Epithelial cell of prostate (primary cell): ENCODE results near the gene AQP7.
"Not testable (repeated sequence)": the region's sequence is repeated elsewhere in the genome, so short reads cannot be mapped to it uniquely, and the experiment has no call there.

Source experiments
- DNase-seq: peaks from one replicate; pipeline ENCODE4 v3.0.0-alpha.2; 2011; ENCODE audit warnings: low read depth, low spot score
- H3K27ac ChIP-seq: fragments of 450-650 bp; 2 replicates; pipeline ENCODE4 v1.5.1; 2017; ENCODE audit warnings: mild to moderate bottlenecking

Gene AQP7

DNA sequence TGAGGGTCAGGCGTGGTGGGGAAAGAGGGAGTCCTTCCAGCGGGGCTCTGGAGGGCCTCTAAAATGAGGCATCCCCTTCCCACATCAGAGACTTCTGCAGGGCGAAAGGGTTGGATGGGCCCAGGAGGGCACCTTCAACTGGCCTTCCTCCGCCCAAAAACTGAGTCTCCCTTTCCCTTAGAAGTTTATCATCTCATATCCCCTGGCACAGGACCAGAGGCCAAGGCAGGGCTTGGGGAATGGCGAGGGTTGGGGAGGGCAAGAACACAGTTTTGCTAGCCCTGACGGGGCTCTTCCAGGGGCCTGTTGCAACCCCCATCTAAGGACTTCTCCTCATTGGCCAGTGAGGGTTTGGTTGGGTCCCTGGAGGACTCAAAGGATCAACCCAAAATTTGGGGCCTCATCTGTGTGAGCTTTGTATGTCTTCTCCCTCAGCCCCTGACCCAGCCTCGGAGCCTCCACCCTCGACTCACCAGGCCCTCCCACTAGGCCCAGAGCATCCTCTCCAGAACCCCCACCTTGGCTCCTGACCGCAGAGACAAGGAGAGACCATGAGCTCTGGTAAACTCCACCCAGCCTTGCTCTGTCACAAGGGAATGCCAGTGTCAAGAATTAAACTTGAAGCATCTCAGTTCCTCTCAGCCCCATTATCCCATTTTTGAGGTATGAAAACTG is 24.1 kb downstream of the AQP7 start:
- no peak for DNase-seq
- no peak overlapping the region for H3K27ac ChIP-seq

DNA sequence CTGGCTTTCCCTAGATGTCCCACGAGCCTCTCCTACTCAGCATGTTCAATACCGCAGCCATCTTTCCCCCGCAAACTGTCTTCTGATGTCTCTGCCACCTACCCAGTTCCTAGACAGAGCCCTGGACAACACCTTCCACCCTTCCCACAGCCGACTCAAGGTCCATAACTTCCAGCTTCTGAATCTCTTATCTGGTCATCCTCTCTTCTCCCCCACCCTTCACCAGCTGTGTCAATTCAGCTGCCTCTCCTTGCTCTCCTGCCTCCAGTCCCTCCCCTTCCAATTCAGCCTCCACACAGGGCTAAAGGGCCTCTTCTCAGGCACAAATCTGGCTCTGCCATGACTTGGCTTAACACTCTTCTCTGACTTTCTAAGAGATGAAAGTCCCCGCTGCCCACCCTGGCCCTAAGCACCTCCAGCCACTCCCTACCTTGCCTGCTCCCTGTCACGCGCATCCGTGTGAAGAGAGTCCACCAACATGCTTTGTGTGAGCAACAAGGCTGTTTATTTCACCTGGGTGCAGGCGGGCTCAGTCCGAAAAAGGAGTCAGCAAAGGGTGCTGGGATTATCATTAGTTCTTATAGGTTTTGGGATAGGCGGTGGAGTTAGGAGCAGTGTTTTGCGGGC is 25.2 kb downstream of the AQP7 start:
- no peak for DNase-seq
- no peak overlapping the region for H3K27ac ChIP-seq

DNA sequence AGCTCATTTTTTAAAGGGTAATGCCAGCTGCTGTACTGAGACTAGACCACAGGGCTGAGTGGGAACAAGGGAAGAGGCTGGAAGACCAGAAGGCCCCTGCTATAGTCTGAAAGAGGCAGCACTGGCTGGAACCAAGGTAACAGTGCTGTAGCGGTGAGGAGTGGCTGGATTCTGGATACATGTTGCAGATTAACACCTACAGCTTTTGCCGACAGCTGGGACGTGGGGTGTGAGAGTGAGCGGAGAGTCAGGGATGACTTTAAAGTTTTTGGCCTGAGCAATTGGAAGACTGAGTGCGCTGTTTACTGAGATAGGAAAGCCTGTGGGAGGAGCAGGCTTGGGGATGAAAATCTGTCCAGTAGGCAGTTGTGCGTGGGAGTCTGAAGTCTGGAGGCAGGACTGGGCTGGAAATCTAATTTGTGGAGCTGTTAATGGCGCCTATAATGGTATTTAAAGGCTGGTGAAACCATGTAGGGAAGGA is 26.5 kb downstream of the AQP7 start:
- H3K27ac ChIP-seq = no peak overlapping the region
- DNase-seq = no peak

DNA sequence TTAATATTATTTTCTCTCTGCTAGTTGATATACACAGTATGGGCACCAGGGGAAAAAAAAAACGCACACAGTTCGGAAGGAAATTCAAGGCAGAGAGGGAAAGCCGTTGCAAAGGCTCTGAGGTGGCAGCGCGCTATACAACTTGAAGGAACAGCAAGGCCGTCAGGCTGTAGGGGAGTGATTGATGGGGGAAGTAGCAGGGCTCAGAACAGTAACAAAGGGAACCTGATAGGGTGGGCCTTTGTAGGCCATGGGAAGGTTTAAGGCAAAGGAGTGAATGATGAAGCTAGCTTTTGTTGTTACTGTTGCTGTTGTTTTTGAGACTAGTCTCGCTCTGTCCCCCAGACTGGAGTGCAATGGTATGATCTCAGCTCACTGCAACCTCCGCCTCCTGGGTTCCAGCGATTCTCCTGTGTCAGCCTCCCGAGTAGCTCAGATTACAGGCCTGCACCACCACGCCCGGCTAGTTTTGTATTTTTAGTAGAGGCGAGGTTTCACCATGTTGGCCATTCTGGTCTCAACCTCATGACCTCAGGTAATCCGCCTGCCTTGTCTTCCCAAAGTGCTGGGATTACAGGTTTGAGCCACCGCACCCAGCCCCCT is 27.0 kb downstream of the AQP7 start:
- H3K27ac ChIP-seq = no peak overlapping the region
- no peak for DNase-seq

DNA sequence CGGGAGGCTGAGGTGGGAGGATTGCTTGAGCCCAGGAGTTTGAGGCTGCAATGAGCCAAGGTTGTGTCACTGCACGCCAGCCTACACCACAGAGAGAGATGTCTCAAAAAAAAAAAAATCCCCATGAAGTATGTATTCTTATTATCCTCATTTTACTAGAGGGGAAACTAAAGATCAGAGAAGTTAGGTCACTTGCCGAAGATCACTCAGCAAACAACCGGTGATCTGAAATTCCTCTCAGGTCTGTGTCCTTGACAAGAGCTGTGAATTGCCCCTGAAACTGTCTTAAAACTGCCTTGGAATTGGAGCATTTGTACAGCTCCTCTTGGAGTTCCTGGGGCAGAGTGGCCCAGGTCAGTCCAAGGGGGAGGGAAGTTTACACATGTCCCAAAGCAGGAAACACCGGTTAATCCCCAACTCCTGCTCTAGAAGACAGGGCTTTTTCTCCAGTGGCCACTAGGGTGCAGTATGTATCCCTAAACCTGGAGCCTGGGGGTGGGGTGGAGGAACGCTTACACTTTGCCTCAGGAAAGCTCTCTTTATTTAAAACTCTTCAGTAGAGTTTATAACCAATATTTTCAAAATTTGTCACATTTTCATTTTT is 27.6 kb downstream of the AQP7 start:
- no peak overlapping the region for H3K27ac ChIP-seq
- DNase-seq = peak; percentile 12

DNA sequence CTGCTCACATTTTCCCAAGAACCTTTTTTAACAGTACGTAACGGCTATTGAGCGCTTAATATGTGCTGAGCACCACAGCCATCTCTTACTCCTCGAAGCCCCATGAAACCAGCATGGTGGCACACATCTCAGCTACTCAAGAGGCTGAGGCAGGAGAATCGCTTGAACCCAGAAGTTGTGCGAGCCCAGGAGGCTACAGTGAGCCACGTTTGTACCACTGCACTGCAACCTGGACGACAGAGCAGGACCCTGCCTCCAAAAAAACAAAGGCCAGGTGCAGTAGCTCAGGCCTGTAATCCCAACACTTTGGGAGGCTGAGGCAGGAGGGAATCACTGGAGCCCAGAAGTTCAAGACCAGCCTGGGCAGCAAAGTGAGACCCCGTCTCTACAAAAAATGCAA is 28.2 kb downstream of the AQP7 start:
- no peak for DNase-seq
- no peak overlapping the region for H3K27ac ChIP-seq

DNA sequence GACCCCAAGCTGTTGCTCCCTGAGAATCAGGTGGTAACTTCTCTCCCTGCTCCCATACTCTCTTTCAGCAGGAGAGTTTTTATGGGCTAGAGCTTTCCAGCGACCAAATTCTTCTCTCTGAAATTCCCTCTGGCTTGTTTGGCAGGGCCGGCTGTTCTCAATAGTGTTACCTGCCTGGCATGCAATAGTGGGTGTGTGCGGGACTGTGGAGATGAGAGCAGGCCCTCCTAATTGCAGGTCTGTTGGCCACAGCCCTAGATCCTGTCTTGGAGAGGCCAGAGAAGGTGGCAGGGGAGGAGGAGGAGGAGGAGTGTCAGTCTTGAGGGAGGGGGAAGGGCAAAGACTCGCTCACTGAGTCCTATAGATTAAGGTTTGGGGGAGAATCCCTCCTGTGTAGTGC is 29.5 kb downstream of the AQP7 start:
- no peak overlapping the region for H3K27ac ChIP-seq
- DNase-seq = no peak

DNA sequence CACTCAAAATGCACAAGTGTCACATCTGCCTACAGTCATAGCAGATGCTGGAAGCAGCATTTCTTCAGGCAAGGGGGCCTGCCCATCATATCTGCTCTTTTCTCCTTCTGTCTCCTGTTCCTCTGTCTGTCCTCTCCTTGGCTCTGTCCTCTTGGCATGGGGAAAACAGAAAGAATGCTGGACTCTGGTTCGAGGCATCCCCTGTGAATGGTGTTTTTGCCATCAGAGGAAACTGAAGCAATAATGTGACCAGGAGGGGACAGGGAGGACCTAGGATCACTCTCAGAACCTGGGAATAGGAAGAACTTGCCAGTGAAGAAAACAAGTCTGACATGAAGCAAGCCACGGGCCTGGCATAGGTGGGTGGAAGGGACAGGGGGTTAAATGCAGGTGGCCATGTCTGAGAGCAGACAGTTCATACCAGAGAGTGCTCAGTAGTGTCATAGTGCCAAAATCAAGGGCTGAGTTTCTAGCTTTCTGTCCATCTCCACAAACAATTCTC is 35.3 kb downstream of the AQP7 start:
- no peak overlapping the region for H3K27ac ChIP-seq
- DNase-seq = no peak

DNA sequence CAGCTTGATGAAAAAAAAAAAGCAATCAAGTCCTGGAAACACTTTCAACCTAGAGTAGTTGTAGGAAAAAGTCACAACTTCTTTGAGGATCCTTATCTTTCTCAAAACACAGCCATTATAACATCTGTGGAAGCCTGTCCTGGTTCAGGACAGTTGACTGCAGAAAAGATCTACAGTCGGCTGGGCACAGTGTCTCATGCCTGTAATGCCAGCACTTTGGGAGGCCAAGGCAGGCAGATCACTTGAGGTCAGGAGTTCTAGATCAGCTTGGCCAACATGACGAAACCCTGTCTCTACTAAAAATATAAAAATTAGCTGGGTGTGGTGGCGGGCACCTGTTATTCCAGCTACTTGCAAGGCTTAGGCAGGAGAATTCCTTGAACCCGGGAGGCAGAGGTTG is 37.6 kb downstream of the AQP7 start:
- not testable (repeated sequence) for H3K27ac ChIP-seq

DNA sequence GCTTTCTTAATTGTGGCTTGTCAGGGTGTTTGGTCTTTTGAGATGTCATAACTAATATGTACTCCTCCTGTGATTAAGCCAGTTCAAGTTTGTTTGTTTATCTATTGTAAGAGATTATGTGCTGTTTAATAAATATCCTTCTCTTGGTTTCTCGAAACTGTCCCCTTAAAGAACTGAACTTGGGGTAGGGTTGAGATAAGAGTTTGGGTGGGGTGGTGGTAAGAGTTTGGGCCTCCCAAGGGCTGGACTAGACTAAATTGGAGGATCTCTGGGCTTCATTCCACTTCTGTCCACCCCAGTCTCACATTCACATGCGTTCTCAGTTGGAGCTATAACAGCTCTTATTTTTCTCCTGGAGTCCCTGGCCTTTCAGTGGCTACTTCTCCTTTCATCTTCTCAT is 38.2 kb downstream of the AQP7 start:
- H3K27ac ChIP-seq = no peak overlapping the region
- no peak for DNase-seq

More for the DNA sequence above, 37.6 kb downstream of the AQP7 start:
- not testable (repeated sequence) for DNase-seq

DNA sequence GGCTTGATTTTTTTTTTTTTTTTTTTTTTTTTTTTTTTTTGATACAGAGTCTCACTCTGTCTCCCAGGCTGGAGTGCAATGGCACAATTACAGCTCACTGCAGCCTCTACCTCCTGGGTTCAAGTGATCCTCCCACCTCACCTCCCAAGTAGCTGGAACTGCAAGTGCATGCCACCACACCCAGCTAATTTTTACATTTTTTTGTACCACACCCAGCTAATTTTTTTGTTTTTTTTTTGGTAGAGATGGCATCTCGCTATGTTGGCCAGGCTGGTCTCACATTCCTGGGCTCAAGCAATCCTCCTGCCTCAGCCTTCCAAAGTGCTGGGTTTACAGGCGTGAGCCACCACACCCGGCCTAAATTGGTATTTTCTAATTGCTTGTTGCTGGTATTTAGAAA is 43.7 kb downstream of the AQP7 start:
- not testable (repeated sequence) for DNase-seq

DNA sequence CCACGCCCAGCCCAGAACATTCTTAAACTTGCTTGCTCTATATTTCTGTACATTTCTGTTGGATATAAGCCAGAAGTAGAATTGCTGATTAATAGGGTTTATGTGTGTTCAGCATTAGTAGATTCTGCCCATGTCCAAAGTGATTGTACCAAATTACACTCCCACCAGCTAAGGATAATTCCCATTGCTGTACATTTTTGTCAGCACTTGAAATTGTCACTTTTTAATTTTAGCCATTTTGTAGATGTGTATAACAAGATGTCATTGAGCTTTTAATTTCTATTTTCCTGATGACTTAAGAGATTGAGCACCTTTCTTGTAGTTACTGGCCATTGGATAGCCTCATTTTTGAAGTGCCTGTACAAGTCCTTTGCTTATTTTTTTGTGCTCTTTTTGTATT is 46.4 kb downstream of the AQP7 start:
- no peak overlapping the region for H3K27ac ChIP-seq
- no peak for DNase-seq

More for the DNA sequence above, 43.7 kb downstream of the AQP7 start:
- not testable (repeated sequence) for H3K27ac ChIP-seq

DNA sequence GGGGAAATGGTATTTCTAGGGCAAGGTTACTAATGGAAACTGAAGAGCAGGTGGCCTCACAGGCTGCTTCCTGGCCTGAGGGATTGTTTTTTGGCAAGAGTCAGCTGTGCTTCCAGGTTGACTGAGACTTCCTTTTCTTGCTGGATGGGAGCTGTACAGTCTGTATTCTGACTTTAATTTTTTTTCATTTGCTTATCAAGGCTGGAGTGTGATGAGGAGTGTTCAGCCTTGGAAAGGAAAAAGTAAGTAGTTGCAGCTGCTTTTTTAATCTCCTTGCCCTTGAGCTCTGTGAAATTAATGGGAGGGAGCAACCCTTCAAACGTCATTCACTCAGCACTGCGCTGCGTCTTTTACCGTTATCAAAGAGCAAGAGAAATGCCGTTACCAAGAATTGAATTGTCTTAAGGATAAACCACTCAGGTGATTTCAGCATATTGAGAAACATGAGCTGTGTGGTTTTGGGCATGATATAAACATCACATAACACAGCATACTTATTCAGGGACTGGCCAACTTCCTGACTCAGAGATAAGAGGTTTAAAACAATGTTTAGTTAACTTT is 47.6 kb downstream of the AQP7 start:
- H3K27ac ChIP-seq = no peak overlapping the region
- DNase-seq = no peak

DNA sequence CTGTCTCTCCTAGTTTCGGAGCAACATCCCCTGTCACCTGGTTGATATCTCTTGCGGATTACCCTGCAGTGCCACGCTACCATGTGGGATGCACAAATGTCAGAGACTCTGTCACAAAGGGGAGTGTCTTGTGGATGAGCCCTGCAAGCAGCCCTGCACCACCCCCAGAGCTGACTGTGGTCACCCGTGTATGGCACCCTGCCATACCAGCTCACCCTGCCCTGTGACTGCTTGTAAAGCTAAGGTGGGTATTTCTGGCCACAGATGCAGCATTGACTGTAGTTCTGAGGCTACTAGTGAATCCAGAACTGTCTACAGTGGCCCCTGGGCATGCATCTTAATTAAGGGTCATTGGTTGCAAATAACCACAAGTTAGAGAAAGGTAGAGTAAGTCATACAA is 50.8 kb downstream of the AQP7 start:
- no peak for DNase-seq
- no peak overlapping the region for H3K27ac ChIP-seq

DNA sequence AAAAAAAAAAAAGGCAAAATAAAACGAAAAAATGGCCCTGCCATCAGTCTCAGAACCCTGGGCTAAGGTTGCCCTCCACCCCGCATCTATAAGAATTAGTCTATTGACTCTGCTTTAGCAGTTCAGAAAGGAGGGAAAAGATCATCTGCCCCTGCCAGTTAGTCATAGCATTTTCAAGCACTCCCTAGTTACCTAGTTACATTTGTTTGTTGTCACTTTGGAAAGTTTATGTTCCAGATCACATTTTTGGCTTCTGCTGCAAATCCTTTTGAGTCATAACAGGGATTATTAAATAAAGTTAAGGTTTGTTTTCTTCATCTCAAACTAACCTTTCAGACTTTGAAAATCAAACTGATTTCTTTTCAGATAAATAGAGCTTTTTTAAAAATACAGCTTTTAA is 52.1 kb downstream of the AQP7 start:
- DNase-seq = no peak
- H3K27ac ChIP-seq = no peak overlapping the region

DNA sequence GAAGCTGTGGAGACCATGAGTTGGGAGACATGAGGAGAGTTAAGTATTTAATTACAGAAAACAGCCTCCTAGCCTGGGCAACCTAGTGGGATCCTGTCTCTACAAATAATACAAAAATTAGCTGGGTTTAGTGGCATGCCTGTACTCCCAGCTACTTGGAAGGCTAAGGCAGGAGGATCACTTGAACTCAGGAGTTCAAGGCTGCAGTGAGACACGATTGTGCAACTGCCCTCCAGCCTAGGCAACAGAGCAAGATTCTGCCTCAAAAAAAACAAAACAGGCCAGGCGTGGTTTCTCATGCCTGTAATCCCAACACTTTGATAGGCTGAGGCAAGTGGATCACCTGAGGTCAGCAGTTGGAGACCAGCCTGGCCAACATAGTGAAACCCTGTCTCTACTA is 52.6 kb downstream of the AQP7 start:
- DNase-seq = no peak
- H3K27ac ChIP-seq = no peak overlapping the region

DNA sequence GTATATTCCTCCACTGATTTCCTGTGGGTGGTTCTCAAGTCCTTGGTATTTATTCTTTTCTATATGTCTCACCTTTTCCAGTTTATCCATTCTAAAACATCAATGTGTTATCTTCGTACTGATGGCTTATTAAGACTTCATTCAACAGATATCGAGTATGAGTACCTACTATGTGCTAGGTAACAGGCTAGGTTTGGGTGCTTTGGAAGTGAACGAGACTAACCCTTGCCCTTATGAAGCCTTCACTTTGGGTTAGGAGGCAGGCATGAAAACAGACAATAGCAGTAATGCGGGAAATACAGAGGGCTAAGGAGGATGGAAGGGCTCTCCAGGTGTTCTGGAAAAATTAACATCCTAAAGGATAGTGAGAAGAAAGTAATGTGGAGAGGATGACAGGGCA is 53.4 kb downstream of the AQP7 start:
- no peak for DNase-seq
- H3K27ac ChIP-seq = no peak overlapping the region

DNA sequence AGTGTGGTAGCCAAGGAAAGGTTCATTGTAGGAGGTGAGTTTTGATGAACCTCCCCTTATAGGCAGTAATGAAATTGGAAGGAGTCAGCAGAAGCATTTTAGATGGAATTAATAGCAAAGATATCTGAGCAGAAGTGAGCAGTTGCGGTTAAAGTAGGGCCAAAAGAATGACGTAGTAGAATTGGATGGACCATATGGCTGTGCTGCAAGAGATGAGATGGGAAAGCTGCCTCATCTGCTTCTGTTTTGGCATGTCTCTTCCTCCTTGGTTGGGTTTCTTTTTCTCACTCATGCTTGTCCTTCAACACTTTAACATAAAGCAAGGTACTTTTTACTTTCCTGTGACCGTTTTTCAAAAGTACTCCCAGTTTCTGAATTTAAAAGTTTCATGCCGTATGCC is 55.8 kb downstream of the AQP7 start:
- H3K27ac ChIP-seq = no peak overlapping the region
- no peak for DNase-seq

DNA sequence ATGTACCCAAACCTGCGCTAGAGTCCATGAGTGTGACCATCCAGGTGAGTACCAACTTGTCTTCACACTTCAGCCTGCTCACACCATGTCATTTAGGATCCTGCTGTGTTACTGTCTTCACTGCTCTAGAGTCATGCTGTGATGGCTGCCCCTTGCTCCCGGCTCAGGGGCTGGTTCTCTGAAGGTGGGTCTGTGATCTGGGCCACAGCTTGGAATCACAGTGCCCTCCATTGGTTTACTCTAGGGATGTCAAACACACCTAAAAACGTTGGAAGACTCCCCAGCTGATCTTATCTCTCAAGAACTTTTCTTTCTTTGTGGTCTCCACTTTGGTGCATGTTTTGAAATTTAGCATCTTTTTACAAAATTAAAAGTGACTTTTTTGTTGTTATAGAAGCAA is 58.2 kb downstream of the AQP7 start:
- H3K27ac ChIP-seq = no peak overlapping the region
- no peak for DNase-seq

DNA sequence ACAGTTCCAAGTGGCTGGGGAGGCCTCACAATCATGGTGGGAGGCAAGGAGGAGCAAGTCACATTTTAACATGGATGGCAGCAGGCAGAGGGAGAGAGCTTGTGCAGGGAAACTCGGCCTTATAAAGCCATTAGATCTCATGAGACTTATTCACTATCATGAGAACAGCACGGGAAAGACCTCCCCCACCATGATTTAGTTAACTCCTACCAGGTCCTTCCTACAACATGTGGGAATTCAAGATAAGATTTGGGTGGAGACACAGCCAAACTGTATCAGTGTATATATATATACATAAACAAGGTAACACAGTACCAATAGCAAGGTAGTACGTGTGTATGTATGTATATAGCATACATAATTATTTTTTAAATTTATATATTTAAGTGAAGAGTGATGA is 61.2 kb downstream of the AQP7 start:
- no peak overlapping the region for H3K27ac ChIP-seq
- DNase-seq = no peak

DNA sequence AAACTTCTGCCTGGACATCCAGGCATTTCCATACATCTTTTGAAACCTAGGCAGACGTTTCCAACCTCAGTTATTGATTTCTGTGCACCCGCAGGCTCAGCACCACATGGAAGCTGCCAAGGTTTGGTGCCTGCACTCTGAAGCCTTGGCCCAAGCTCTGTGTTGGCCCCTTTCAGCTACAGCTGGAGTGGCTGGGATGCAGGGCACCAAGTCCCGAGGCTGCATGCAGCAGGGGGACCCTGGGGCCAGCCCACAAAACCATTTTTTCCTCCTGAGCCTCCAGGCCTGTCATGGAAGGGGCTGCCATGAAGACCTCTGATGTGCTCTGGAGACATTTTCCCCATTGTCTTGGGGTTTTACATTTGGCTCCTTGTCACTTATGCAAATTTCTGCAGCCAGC is 62.2 kb downstream of the AQP7 start:
- H3K27ac ChIP-seq = no peak overlapping the region
- no peak for DNase-seq
